ENCODE results near the gene FAM83C.
A peak's percentile ranks its signal among the peaks of the same experiment; 100 is the strongest.

The FAM83C gene

GRCh38 chr20:35284267-35284991 lies 7.8 kb downstream of the FAM83C start, which contains the start of gene EIF6:
EIF6 (minus strand) TSS chr20:35284772; CDS start chr20:35284487, 285 bp downstream.
- TF ChIP-seq CTCF (conservative IDR thresholded peaks at IDR 0.05; ENCODE audit: control insufficient read depth, insufficient read depth, low read depth, low read length) = no peak
- DNase-seq (ENCODE audit: low read depth) = peak; percentile 85

GRCh38 chr20:35283441-35284266 lies 8.6 kb downstream of the FAM83C start:
- H3K4me3 ChIP-seq (ENCODE audit: control insufficient read depth, low read depth, low read length) = peak overlapping the region; percentile 88
- TF ChIP-seq CTCF (conservative IDR thresholded peaks at IDR 0.05; ENCODE audit: control insufficient read depth, insufficient read depth, low read depth, low read length) = no peak
- no peak for DNase-seq (ENCODE audit: low read depth)

More at GRCh38 chr20:35284267-35284991, 7.8 kb downstream of the FAM83C start, which contains the start of gene EIF6:
- peak within 1 kb of the TSS; percentile 88 for H3K4me3 ChIP-seq (ENCODE audit: control insufficient read depth, low read depth, low read length)

DNA sequence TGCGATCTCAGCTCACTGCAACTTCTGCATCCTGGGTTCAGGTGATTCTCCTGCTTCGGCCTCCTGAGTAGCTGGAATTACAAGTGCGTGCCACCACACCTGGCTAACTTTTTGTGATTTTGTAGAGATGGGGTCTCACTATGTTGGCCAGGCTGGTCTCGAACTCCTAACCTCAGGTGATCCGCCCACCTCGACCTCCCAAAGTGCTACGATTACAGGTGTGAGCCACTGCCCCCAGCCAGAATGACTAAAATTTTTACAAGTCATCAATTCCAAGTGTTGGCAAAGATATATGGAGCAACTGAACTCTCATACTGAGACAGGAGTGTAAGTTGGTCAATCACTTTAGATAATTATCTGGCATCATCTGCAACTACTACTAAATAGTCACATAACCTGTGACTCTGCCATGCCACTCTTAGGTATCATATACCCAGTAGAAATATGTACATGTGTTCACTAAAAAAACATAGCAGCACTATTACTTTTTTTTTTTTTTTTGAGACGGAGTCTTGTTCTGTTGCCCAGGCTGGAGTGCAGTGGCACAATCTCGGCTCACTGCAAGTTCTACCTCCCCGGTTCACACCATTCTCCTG lies 10.6 kb downstream of the FAM83C start:
- DNase-seq (ENCODE audit: low read depth) = no peak
- H3K4me3 ChIP-seq (ENCODE audit: control insufficient read depth, low read depth, low read length) = no peak overlapping the region
- no peak for TF ChIP-seq CTCF (conservative IDR thresholded peaks at IDR 0.05; ENCODE audit: control insufficient read depth, insufficient read depth, low read depth, low read length)

GRCh38 chr20:35280523-35280922 lies 11.7 kb downstream of the FAM83C start:
- DNase-seq (ENCODE audit: low read depth) = no peak
- TF ChIP-seq CTCF (conservative IDR thresholded peaks at IDR 0.05; ENCODE audit: control insufficient read depth, insufficient read depth, low read depth, low read length) = no peak
- no peak overlapping the region for H3K4me3 ChIP-seq (ENCODE audit: control insufficient read depth, low read depth, low read length)

- H3K4me3 ChIP-seq (ENCODE audit: control insufficient read depth, low read depth, low read length) = no peak overlapping the region
Observed at GRCh38 chr20:35279533-35280174, 12.6 kb downstream of the FAM83C start.

More at GRCh38 chr20:35279533-35280174, 12.6 kb downstream of the FAM83C start:
- no peak for DNase-seq (ENCODE audit: low read depth)
- TF ChIP-seq CTCF (conservative IDR thresholded peaks at IDR 0.05; ENCODE audit: control insufficient read depth, insufficient read depth, low read depth, low read length) = no peak
